Measurements from ENCODE around the gene SCG5. TPM values are rescaled to one million over a fixed set of nuclear protein-coding genes. Genes with fewer than 3 reads are reported as not detected.

The SCG5 gene
- total and polyA plus RNA-seq, 2 of the 13 experiments (the other 11 are each of a cell fraction or from before 2014, with no cell fraction given) = 2.3 to 3.5 TPM

GRCh38 chr15:32722136-32722535 lies 80.6 kb downstream of the SCG5 start:
- H3K9me3 ChIP-seq (ENCODE audit: low read length) = no peaks in the 10 kb centered on the region
- no peak overlapping the region for H3K4me3 ChIP-seq (replicated peaks in 1 of 3; ENCODE audit: insufficient read depth in 1 of 3, low read depth in 2 of 3, low read length in 3 of 3)
- no peaks in the 10 kb centered on the region for H4K20me1 ChIP-seq (ENCODE audit: insufficient read depth, low read length)
- in situ Hi-C loops (cut with HindIII; ENCODE audit: extremely low pct_ligation_motif_present, low pct_unique_long_range_greater_than_20kb) = no loop called here
- no peaks in the 10 kb centered on the region for H3K79me2 ChIP-seq (ENCODE audit: insufficient read depth, low read length)
- ATAC-seq = no peak
- no peak for FAIRE-seq
- H2AFZ ChIP-seq (ENCODE audit: low read length) = no peak overlapping the region
- H3K27me3 ChIP-seq (ENCODE audit: control insufficient read depth in 1 of 2, insufficient read depth in 2 of 2, low read length in 2 of 2) = peaks cover 12 to 39% of the 10 kb centered on the region in 2 experiments
- intact Hi-C loops (cut with micrococcal nuclease; ENCODE audit: unreplicated experiment) = no loop called here
- H3K27ac ChIP-seq (ENCODE audit: extremely low read length, insufficient read depth, low read length) = no peak overlapping the region
- POLR2A ChIA-PET = no interaction called here
- peaks cover 21% of the 10 kb centered on the region for H3K4me1 ChIP-seq (ENCODE audit: insufficient read depth, low read length)
- CTCF ChIA-PET (ENCODE audit: low intra/inter-chr PET ratio, low total read pairs) = no interaction called here
- H3K36me3 ChIP-seq (replicated peaks in 1 of 2; ENCODE audit: control insufficient read depth in 1 of 2, insufficient read depth in 2 of 2, low read length in 2 of 2) = no peaks in the 10 kb centered on the region
- H3K4me2 ChIP-seq (ENCODE audit: low read depth, low read length) = no peak overlapping the region
- DNase-seq (ENCODE audit: low spot score) = no peak
- no peak overlapping the region for H3K9ac ChIP-seq (ENCODE audit: insufficient read depth, low read depth, low read length)
- BruUV-seq (replicated peaks) = no TSS peak
- no peak for TF ChIP-seq ZFX (CRISPR knock-in tag; IDR thresholded peaks at IDR 0.05; ENCODE audit: low read depth)
- TF ChIP-seq, protein P1, sequence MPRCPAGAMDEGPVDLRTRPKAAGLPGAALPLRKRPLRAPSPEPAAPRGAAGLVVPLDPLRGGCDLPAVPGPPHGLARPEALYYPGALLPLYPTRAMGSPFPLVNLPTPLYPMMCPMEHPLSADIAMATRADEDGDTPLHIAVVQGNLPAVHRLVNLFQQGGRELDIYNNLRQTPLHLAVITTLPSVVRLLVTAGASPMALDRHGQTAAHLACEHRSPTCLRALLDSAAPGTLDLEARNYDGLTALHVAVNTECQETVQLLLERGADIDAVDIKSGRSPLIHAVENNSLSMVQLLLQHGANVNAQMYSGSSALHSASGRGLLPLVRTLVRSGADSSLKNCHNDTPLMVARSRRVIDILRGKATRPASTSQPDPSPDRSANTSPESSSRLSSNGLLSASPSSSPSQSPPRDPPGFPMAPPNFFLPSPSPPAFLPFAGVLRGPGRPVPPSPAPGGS (CRISPR knock-in tag; IDR thresholded peaks at IDR 0.05) = no peak
- TF ChIP-seq ZFY (CRISPR knock-in tag; IDR thresholded peaks at IDR 0.05) = no peak
- no peak for TF ChIP-seq ZNF3 (CRISPR knock-in tag; IDR thresholded peaks at IDR 0.05)
- no peak for TF ChIP-seq TBX2 (CRISPR knock-in tag; IDR thresholded peaks at IDR 0.05; ENCODE audit: borderline replicate concordance)
- no peak for TF ChIP-seq ZNF383 (CRISPR knock-in tag; IDR thresholded peaks at IDR 0.05; ENCODE audit: borderline replicate concordance)
- TF ChIP-seq CEBPZ (IDR thresholded peaks at IDR 0.05; ENCODE audit: low read length) = no peak
- TF ChIP-seq ZBTB21 (CRISPR knock-in tag; IDR thresholded peaks at IDR 0.05) = no peak
- no peak for TF ChIP-seq ELK4 (CRISPR knock-in tag; IDR thresholded peaks at IDR 0.05; ENCODE audit: borderline replicate concordance)
- no peak for TF ChIP-seq ZNF253 (CRISPR knock-in tag; IDR thresholded peaks at IDR 0.05; ENCODE audit: borderline replicate concordance)
- no peak for TF ChIP-seq ZNF407 (CRISPR knock-in tag; IDR thresholded peaks at IDR 0.05; ENCODE audit: not compliant biosample characterization)
